SH-SY5Y (cell line): ENCODE results near the gene FCGBP.

ENCODE experiments used
- GATA2 ChIP-seq: IDR thresholded peaks from 2 replicates; pipeline ENCODE4 v1.6.1; 2011; ENCODE audit warnings: mild to moderate bottlenecking, low read depth, low read length
- GATA3 ChIP-seq: IDR thresholded peaks from 2 replicates; pipeline ENCODE4 v1.6.1; 2011; ENCODE audit warnings: low read depth, mild to moderate bottlenecking, low read length, moderate library complexity

FCGBP gene

GRCh38 chr19:39935364-39935661 is 879 bp upstream of the FCGBP start:
- TF ChIP-seq GATA2, result no peak
- no peak for TF ChIP-seq GATA3

DNA sequence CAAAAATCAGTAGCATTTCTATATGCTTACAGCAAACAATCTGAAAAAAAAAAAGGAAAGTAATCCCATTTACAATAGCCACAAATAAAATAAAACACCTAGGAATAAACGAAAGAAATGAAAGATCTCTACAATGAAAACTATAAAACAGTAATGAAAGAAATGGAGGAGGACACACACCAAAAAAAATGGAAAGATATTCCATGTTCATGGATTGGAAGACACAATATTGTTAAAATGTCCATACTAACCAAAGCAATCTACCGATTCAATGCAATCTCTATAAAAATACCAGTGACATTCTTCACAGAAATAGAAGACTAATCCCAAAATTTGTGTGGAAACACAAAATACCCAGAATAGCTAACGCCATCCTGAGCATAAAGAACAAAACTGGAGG is 4.7 kb downstream of the FCGBP start:
- TF ChIP-seq GATA3, result no peak
- no peak for TF ChIP-seq GATA2

DNA sequence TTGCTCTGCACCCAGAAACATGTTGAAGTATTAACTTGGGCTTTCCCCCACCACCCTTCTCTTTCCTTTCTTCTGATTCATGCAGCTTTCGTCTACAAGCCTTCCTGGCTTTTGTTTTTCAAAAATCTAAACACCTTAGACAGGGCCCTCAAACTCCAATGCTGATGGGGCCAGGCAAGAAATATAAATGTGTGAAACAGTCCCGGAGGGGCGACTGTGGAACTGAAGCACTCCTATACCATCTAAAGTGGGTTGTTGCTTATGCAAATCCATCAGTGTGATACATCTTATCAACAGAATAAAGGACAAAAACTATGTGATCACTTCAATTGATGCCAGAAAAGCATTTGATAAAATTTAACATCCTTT is 6.1 kb downstream of the FCGBP start:
- TF ChIP-seq GATA2 (no peak), GATA3 (no peak)

DNA sequence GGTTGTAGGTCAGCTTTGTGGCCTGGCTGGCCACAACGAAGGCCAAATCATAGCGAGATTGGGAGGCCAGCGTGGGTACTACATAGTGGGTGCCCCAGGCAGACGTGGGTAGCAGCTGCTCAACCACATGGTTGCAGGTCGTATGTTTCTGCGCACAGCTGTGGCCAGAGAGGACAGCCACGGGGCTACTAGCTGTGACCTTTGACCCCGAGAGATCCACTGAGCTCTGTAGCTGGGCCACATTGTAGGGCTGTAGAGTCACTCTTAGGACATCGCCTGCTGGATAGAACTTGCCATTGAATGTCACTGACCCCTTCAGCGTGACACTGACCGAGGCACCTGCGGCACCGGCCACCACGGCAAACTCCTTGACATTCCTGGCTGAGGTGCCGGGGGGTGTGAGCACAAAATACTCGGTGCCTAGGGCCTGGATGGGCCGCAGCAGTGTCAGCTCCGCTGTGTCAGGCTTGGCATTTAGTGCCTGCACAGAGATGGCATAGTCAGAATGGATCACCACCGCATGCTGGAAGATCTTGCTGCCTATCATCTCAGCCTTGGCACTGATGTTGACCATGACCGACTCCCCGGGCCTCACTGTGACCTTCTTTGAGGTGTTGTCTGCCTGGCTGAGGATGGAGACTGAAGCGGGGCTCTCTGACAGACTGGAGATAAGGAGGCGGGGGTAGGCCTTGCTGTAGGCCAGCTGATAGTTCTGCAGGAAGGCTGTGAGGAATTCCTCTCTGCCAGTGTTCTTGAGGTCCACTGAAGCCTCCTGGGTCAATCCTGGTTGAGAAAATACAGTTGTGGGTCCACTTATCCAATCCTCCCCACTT is 6.7 kb downstream of the FCGBP start:
- TF ChIP-seq GATA2 (no peak), GATA3 (no peak)

GRCh38 chr19:39927076-39927475 is 7.4 kb downstream of the FCGBP start:
- TF ChIP-seq GATA2, result no peak
- TF ChIP-seq GATA3, result no peak

- TF ChIP-seq GATA2, result no peak
- TF ChIP-seq GATA3, result no peak
Measured at GRCh38 chr19:39926170-39926760, 8.2 kb downstream of the FCGBP start.

DNA sequence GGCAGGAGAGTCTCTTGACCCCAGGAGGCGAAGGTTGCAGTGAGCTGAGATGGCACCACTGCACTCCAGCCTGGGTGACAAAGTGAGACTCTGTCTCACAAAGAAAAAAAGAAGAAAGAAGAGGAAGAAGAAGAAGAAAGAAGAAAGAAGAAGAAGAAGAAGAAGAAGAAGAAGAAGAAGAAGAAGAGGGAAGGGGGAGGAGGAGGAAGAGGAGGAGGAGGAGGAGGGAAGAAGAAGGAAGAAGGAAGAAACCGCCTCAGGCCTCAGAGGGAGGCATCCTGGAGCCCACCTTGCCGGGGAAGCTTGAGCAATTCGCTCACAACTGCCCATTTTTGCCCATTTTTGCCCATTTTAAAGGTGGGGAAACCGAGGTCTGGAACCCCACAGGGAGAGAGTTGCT is 9.5 kb downstream of the FCGBP start:
- TF ChIP-seq GATA2, result no peak
- no peak for TF ChIP-seq GATA3

GRCh38 chr19:39924389-39924788 is 10.0 kb downstream of the FCGBP start:
- no peak for TF ChIP-seq GATA2
- TF ChIP-seq GATA3, result no peak

DNA sequence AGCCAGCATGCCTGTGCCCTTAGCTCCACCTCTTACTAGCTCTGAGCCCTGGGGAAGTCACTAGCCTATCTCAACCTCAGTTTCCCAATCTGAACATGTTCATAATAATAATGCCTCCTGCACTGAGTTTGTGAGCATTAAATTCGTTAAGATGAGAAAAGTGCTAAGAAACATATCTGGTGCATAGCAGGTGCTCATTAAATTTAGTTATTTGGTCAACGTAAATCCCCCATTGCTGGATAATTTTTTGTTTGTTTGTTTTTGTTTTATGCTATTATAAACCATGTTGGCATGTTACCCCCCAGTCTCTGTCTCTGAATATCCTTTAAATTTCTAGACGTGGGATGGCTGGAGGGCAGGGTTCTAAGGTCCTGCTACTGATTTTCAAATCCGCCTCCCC is 10.6 kb downstream of the FCGBP start:
- no peak for TF ChIP-seq GATA3
- no peak for TF ChIP-seq GATA2

- TF ChIP-seq GATA3 (no peak), GATA2 (no peak)
Measured at GRCh38 chr19:39919976-39920375, 14.5 kb downstream of the FCGBP start.

DNA sequence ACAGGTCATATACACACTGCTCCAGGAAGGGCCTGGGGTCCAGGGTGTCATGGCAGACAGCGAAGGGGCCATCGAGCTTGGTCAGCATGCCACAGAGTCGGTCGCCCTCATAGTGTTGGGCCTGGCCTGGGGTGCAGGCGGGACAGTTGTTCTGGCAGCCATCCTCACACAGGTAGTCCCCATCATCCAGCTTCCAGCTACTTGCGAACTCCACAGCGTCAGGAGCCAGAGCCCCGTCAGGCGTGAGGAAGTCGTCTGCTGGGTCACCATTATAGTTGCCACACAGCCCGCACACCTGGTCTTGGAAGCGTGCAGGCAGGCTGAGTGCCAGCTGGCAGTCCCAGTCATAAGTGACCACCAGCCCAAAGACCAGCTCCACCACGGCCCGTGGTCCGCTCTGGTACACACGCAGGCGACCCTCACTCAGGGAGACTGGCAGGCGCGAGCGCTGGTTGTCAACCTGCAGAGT is 16.2 kb downstream of the FCGBP start:
- TF ChIP-seq GATA2 (no peak), GATA3 (no peak)

GRCh38 chr19:39917561-39918182 is 16.8 kb downstream of the FCGBP start:
- TF ChIP-seq GATA3 (no peak), GATA2 (no peak)

DNA sequence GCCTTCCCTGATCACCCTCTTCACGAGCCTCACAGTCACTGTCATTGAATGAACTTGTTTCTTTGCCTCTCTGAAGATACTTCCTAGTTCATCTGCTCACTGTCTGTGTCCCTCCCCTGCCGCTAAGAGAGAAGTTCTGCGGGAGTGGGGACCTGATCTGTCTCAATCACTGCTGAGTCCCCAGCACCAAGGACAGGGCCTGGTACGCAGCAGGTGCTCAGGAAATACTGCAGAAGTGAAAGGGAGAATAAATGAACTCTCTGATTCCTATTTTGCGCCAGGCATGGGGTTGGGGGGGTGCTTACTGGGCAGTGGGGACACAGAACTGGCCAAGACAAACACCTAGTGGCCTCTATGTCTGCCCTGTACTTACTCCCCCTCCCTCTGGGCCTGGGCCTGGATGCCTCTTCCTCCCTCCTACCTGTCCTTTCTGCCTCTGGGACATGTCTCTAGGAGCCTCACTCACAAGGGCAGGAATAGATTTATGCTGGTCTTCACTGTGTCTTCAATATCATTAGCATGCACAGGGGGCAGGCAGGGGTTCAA is 17.5 kb downstream of the FCGBP start:
- TF ChIP-seq GATA3, result no peak
- TF ChIP-seq GATA2, result no peak

DNA sequence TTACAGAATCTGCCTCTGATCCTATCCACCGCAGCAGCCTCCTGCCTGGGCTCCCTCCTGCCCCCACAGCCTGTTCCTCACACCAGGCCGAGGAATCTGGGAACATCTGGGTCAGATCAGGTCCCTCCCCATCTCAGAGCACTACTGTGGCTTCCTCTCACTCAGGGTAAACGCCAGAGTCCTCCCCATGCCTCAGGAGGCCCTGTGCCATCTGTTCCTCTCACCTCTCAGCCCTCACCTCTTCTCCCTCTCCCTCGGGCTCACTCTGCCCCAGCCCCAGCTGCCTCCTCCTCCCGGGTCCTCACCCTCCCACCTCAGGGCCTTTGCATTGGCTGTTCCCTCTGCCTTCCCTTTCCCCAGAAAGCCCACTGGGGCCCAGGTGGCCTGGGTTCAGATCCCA is 18.2 kb downstream of the FCGBP start:
- no peak for TF ChIP-seq GATA3
- TF ChIP-seq GATA2, result no peak

DNA sequence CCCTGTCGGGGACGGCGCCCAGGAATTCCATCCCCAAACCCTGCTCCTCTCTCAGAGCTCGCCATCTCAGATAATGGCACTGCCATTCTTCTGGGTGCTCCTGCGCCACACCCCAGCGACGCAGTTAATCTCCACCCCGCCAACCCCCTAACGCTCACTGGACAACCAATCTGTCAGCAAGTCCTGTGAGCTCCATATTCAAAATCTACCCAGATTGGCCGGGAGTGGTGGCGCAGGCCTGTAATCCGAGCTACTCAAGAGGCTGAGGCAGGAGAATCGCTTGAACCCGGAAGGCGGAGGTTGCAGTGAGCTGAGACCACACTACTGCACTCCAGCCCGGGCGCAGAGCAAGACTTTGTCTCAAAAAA is 18.6 kb downstream of the FCGBP start:
- TF ChIP-seq GATA2, result no peak
- no peak for TF ChIP-seq GATA3
